Embryonic facial prominence (tissue), 1 donor: ENCODE measurements around the gene KLHL7.
"Not testable (repeated sequence)": the region's sequence is repeated elsewhere in the genome, so short reads cannot be mapped to it uniquely, and the experiment has no call there.

Source experiments
- DNase-seq: peaks from one replicate; pipeline ENCODE4 v3.0.0-alpha.2; 2016; ENCODE audit errors: extremely low spot score

The KLHL7 gene

GRCh38 chr7:23181684-23182553 is 76.3 kb downstream of the KLHL7 start, which contains the start of gene NUP42:
TSS of gene NUP42 (plus strand) at chr7:23182048. CDS start at chr7:23182086, 38 bp downstream.
- DNase-seq: peak; percentile 91

- DNase-seq: no peak
Observed at GRCh38 chr7:23183279-23184012, 77.9 kb downstream of the KLHL7 start.

- no peak for DNase-seq
Observed at GRCh38 chr7:23184291-23184690, 78.7 kb downstream of the KLHL7 start.

GRCh38 chr7:23184709-23185359 is 79.2 kb downstream of the KLHL7 start:
- DNase-seq: no peak

- no peak for DNase-seq
Observed at GRCh38 chr7:23185980-23186379, 80.4 kb downstream of the KLHL7 start.

GRCh38 chr7:23191022-23191421 is 85.4 kb downstream of the KLHL7 start:
- DNase-seq: no peak

- DNase-seq: not testable (repeated sequence)
Observed at GRCh38 chr7:23193650-23194227, 88.2 kb downstream of the KLHL7 start.

GRCh38 chr7:23196306-23196705 is 90.7 kb downstream of the KLHL7 start:
- DNase-seq: no peak

- not testable (repeated sequence) for DNase-seq
Observed at GRCh38 chr7:23197745-23198144, 92.2 kb downstream of the KLHL7 start.

- no peak for DNase-seq
Observed at GRCh38 chr7:23200331-23200730, 94.7 kb downstream of the KLHL7 start.

- DNase-seq: no peak
Observed at GRCh38 chr7:23204241-23204640, 98.7 kb downstream of the KLHL7 start.

- no peak for DNase-seq
Observed at GRCh38 chr7:23205577-23205908, 100.0 kb downstream of the KLHL7 start.

GRCh38 chr7:23205909-23206767 is 100.6 kb downstream of the KLHL7 start:
- no peak for DNase-seq

GRCh38 chr7:23207021-23207420 is 101.4 kb downstream of the KLHL7 start:
- no peak for DNase-seq

GRCh38 chr7:23207884-23208283 is 102.3 kb downstream of the KLHL7 start:
- no peak for DNase-seq

GRCh38 chr7:23208316-23208715 is 102.7 kb downstream of the KLHL7 start:
- DNase-seq: no peak

- no peak for DNase-seq
Observed at GRCh38 chr7:23210506-23210905, 104.9 kb downstream of the KLHL7 start.

- no peak for DNase-seq
Observed at GRCh38 chr7:23211589-23211988, 106.0 kb downstream of the KLHL7 start.

GRCh38 chr7:23212395-23212794 is 106.8 kb downstream of the KLHL7 start:
- no peak for DNase-seq

GRCh38 chr7:23212841-23213240 is 107.3 kb downstream of the KLHL7 start:
- no peak for DNase-seq

GRCh38 chr7:23213755-23214154 is 108.2 kb downstream of the KLHL7 start:
- DNase-seq: no peak
